ENCODE measurements around the gene PIK3R3. TPM values are rescaled to one million over a fixed set of nuclear protein-coding genes. Genes with fewer than 3 reads are reported as not detected.

Gene PIK3R3
- total and polyA plus RNA-seq, 9 of the 15 experiments (the other 6 are each of a cell fraction or from before 2014, with no cell fraction given), result 1.4 to 7.7 (median 4.6) TPM

GRCh38 chr1:46036894-46037839 is 95.3 kb downstream of the PIK3R3 start (continued):
- TF ChIP-seq, protein P1, sequence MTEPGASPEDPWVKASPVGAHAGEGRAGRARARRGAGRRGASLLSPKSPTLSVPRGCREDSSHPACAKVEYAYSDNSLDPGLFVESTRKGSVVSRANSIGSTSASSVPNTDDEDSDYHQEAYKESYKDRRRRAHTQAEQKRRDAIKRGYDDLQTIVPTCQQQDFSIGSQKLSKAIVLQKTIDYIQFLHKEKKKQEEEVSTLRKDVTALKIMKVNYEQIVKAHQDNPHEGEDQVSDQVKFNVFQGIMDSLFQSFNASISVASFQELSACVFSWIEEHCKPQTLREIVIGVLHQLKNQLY (CRISPR knock-in tag; conservative IDR thresholded peaks at IDR 0.05), result no peak
- TF ChIP-seq, protein P2, sequence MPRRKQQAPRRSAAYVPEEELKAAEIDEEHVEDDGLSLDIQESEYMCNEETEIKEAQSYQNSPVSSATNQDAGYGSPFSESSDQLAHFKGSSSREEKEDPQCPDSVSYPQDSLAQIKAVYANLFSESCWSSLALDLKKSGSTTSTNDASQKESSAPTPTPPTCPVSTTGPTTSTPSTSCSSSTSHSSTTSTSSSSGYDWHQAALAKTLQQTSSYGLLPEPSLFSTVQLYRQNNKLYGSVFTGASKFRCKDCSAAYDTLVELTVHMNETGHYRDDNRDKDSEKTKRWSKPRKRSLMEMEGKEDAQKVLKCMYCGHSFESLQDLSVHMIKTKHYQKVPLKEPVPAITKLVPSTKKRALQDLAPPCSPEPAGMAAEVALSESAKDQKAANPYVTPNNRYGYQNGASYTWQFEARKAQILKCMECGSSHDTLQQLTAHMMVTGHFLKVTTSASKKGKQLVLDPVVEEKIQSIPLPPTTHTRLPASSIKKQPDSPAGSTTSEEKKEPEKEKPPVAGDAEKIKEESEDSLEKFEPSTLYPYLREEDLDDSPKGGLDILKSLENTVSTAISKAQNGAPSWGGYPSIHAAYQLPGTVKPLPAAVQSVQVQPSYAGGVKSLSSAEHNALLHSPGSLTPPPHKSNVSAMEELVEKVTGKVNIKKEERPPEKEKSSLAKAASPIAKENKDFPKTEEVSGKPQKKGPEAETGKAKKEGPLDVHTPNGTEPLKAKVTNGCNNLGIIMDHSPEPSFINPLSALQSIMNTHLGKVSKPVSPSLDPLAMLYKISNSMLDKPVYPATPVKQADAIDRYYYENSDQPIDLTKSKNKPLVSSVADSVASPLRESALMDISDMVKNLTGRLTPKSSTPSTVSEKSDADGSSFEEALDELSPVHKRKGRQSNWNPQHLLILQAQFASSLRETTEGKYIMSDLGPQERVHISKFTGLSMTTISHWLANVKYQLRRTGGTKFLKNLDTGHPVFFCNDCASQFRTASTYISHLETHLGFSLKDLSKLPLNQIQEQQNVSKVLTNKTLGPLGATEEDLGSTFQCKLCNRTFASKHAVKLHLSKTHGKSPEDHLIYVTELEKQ (CRISPR knock-in tag; IDR thresholded peaks at IDR 0.05), result no peak
- TF ChIP-seq BRF1 (IDR thresholded peaks at IDR 0.05; ENCODE audit: borderline replicate concordance, extremely low read depth, insufficient read length) (no peak), THRB (CRISPR knock-in tag; conservative IDR thresholded peaks at IDR 0.05) (no peak), ZBTB17 (CRISPR knock-in tag; IDR thresholded peaks at IDR 0.05) (no peak; the same call in 1 of the 2 replicates), THAP12 (CRISPR knock-in tag; IDR thresholded peaks at IDR 0.05) (no peak), PRPF4 (IDR thresholded peaks at IDR 0.05; ENCODE audit: insufficient read depth, low read depth, low read length, poor library complexity, severe bottlenecking) (no peak), NFIC (IDR thresholded peaks at IDR 0.05) (peak; percentile 79), EGR1 (conservative IDR thresholded peaks at IDR 0.05) (peak; percentile 23; the same call in 1 of the 2 replicates), JUN (IDR thresholded peaks at IDR 0.05; ENCODE audit: borderline replicate concordance, low read depth, low read length) (no peak), JUN (CRISPR knock-in tag; IDR thresholded peaks at IDR 0.05; ENCODE audit: borderline replicate concordance) (no peak), ZNF398 (CRISPR knock-in tag; IDR thresholded peaks at IDR 0.05) (no peak)

Measured in K562 (cell line).